ENCODE measurements around the gene ZC2HC1C.

The ZC2HC1C gene, protein sequence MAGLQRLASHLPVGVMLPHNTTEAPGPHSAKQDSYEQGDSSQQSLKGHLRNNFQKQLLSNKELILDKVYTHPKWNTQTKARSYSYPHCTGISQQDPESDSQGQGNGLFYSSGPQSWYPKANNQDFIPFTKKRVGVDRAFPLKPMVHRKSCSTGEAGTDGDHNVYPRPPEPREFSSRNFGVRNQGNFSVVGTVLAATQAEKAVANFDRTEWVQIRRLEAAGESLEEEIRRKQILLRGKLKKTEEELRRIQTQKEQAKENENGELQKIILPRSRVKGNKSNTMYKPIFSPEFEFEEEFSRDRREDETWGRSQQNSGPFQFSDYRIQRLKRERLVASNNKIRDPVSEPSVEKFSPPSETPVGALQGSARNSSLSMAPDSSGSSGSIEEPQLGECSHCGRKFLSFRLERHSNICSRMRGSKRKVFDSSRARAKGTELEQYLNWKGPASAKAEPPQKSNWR

DNA sequence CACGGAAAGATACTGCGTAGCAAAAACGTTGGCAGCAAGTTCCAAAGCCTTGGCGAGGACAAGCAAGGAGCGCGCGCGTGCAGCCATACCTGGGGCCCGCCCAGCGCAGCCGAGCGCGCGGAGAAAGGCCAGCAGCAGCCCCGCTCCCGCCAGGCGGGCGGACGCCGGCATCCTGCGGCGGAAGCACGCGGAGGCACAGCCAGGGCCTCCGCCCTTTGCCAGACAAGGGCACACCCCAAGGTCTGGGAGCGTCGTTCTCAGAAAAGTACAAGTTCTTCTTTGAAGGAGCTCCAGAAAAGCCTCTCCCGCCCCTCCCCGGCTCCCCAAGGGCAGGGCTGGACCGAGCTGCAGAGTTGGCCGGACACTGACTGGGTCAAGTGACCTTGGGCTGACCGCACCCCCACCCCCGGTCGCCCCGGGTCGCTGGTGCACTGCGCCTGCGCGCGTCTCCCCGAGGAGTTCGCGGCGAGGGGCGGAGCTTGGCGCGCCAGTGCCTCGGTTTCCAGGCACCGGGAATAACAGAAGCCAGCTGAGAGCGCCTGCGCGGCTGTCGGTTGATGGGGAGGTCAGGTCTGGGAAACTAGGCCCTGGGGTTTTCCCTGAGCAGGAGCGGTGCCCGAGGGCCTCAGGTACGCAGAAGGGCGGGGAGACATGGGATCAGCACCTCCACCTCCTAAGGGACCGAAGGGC, at the start of gene ZC2HC1C:
TSS of gene ZC2HC1C (plus strand) at position 521 of the 690 bp plus-strand sequence. CDS start 933 bp downstream, outside the sequence.
- DNase-seq = peak; percentile 78

DNA sequence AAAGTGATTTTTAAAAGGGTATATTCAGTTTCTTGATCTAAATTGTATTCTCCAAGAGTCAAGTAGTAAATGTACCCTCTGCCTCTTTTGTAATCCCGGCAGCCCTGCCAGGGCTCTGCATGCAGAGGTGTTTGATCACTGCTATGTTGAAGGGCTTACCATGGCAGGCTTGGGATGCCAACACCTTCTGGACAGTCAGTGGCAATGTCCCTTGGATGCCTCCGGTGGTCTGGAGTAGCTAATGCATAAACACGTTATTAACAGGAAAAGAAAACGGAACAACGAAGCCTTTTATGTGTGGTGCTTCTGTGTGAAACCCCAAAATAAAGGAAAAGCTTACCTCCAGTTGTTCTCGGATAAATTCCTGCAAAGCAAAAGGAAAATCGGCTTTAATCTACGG, 46.8 kb upstream of the ZC2HC1C start:
- no peak for DNase-seq

DNA sequence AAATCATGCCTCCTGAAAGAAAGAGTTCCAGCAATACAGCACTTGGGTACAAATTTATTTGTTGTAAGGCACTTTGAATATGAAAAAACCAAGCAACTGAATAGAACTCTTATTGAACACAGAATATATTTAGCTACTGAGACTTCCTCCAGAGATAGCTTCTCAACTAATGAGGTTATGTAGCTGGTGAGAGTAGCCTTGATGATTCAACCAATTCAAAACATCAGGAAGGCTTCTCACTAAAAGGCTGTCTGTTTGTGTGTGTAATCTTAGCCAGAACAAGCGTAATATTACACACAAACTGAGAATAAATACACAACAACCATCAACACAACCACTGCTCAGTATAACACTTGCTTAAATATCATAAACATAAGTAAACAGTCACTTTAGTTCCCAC, 46.3 kb upstream of the ZC2HC1C start:
- no peak for DNase-seq

DNA sequence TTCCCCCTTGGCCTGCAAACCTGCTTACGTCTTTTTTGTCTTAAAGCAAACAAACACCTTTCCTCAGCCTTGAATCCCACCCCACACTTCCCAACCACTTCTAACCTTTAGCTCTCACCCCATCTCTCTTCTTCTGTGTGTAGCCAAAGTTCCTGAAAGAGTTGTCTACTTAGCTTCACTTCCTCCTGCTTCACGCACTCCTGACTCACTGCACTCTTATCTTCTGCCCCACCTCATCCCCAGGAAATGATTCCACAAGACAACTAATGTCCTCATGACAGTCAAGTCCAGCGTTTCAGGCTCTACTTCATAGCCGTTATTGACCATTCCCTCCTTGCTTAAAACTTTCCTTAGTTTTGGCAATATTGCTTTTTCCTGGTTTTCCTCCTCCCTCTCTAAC, 44.4 kb upstream of the ZC2HC1C start:
- no peak for DNase-seq

DNA sequence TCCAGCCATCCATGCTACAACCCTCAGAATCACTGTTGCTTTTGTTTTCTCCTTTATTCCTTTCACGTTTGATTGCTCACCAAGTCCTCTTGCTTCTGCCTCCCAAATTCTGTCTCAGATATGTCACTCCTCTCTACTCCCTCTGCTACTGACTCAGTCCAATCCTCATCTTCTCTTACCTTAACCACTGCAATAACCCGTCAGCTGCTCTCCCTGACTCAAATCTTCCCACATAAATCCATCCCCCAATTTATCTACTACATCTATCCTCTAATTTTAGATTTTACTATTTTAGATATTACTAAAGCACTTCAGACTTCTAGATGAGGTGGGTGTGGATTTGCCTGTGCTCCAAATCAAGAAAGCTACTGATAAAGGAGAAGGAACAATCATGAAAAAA, 43.6 kb upstream of the ZC2HC1C start:
- no peak for DNase-seq

DNA sequence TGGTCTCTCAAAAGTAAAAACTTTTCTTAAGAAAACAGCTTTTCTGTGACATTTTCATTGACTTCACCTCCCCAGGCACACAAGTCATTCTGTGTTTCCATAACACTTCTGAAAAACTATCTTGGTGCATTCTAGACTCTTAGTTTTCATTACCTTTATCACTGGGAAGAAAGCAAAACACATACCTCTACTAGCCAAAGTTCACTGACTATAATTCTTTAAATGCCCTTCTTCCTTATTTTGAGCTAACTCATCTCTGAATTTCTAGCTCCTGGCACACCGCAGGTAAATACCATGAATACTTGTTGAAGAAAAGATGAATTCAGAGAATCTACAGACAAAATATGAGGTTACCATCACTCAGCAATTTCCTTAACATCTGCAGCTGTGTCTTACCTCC, 39.3 kb upstream of the ZC2HC1C start:
- DNase-seq = no peak

DNA sequence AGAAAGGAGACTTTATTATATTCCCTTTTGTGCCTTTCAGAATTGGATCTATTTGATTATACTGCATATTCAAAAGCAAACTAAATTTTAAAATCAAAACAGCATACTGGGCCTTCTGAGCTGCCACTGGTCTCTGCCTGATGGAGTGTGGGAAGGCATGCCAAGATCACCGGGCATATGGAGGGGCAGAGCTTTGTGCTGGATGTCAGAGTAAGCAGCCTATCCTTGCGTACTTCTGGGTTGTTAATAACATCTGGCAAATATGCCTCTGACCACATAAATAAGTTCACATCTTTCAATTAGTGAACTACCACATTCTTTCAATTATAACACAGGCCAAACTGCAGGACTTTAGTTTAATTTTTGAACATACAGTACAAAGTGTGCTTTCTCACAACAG, 36.5 kb upstream of the ZC2HC1C start:
- no peak for DNase-seq

DNA sequence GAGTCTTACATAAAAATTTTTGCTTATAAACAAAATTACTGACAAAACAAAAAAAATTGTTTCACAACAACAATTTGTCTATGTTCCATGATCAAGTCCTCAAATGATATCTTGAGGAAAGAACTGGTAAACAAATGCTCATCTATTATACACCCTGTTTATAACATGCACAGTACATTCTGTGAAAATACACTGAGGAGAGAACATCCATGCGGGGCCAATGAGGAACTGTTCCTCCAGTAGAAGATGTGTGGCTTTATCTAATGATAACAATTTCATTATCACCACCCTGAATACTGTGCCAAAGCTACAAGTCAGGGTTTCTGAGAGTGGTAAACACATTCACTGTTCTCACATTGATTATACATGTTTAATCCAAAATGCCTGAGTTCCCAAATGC, 28.9 kb upstream of the ZC2HC1C start:
- no peak for DNase-seq

DNA sequence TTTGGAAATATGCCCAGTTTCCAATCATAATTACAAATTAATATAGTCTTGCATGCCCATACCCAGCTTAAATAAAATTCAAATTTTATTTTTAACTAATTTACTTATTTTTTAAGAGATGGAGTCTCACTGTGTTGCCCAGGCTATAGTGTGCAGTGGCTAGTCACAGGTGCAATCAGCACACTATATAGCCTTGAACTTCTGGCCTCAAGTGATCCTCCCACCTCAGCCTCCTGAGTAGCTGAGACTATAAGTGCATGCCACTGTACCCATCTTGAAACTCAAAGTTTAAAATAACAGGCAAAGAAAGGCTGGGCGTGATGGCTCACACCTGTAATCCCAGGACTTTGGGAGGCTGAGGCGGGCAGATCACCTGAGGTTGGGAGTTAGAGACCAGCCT, 28.5 kb upstream of the ZC2HC1C start:
- DNase-seq = no peak

DNA sequence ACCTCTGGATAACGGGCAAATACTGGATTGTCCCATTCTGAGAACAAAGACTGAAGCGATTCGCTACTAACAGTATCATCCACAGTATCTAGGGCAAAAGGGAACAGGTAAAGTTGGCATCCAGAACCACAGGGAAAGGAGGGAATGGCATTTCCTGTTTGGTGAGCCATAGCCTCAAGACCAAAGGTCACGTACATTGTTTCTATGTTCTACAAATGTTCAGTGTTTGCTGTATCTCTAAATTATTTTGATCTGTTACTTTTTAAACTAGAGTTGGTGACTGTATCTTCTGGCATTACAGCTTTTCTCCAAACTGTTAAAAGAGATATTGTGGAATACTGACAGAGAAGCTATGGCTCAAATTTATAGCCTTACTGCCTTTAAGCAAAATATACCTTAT, 27.8 kb upstream of the ZC2HC1C start:
- DNase-seq = no peak

DNA sequence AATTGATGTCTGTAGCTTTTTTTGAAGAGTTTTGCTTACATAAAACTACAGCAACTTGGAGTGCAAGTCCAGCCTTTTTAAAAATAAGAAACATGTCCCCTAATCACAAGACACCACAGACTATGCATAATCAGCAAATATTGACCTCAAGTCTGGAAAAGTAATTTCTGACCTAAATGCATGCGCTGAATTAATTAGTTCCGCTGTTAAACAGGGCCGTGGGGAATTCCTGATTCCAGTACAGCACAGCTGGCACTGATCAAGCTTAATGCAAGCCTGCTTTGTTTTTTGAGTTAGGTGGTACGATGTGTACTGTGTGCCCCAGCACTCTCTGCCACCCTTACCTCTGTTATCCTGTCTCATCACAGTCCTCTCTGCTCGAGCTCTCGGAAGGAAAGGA, 27.4 kb upstream of the ZC2HC1C start:
- DNase-seq = peak; percentile 29

DNA sequence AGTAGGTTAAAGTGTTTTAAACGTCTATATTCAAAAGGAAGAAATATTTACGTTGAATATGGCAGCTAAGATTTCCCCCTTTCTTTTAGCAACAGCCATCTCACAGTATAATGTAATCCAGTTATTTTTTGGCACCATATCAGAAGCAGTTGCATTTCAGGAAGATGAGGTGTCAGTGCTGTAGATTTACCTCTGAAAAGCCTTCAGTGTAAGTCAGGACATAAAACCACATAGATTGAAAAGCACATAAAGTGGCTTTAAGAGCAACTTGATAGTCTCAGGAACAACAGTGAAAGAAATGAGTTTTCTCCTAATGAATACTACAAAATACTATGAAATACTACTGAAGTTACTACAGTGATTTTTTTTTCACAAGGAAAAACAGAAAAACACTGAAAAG, 25.1 kb upstream of the ZC2HC1C start:
- DNase-seq = peak; percentile 85

DNA sequence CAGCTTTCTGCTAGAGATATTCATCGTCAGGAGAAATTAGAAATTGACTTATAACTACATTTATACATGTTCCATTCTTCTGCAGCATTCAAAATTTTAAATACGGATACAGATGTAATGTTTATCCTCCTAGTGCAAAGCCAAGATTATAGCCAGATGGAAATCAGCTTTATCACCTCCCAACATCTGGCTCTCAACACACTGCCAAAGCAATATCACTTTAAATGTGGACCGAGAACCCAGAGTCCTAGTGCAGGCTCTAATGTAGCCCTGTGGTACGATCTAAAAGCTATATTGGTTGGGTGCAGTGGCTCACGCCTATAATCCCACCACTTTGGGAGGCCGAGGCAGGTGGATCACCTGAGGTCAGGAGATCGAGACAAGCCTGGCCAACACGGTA, 24.7 kb upstream of the ZC2HC1C start:
- no peak for DNase-seq

DNA sequence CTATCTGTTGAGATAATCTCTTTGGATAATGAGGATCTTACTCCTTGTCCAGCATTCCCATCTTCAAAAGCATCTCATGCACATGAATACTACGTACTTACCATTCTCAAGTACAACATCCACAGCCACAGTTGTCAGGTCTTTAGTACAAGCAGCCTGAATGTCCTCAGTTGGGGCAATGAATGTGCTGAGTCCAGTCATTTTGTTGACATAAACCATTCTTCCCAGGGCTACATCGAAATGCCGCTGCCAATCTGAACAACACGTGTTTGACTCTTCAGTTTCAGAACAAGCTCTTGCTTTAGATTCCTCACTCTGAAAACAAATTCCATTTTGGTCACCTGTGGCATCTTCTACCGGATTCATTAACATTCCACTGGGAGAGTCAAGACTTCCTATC, 23.2 kb upstream of the ZC2HC1C start:
- no peak for DNase-seq

DNA sequence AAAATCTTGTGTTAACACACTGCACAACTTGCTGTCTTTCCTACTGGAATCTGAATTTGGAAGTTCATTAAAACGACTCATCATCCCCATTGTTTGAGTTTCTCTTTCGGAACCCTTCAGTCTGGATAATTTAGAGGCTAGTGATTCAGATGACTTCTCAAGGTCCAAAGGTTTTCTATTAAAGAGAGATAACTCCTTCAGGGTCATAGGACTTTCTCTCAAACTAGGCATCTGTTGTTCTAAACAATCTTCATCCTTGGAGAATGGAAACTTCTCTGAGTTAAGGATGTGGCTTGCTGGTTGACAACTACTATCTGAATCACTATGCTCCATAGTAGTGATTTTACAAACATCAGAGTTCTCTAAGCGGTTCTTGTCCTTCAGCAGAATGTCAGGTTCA, 22.5 kb upstream of the ZC2HC1C start:
- no peak for DNase-seq

DNA sequence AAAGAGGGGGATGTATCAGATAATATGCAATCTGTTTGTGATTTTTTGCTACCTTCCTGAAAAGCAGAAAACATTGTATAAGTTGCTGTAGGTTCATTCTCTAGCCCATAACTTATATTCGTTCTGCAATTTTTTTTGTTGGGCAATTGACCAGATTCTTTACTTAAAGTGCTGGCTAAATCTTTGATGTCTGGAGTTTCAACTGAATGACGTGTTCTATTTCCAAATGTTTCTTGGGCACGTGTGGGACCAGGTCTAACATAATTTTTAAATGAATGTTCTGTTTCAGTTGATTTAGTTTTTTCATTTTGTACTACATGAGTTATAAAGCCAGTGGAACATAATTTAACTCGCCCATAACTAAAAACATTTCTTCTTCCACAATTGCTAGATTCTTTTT, 21.9 kb upstream of the ZC2HC1C start:
- no peak for DNase-seq

DNA sequence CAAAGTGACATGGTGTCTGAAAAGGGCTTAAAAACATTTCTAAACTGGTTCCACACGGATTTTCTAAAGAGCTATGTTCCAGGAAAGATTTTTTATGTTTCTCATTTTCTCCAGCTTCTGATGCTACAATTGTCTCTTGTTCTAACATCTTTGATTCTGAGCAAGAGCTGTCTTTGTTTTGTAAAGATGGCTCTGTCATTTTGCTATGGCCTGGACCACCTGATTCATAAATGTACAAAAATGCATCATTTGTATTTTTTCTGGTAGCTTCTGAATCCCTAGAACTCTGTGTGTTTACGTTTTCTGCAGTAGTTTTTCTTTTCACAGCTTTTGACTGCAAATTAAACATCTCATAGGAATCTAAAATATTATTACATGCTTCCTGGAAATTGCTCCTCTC, 21.3 kb upstream of the ZC2HC1C start:
- no peak for DNase-seq

DNA sequence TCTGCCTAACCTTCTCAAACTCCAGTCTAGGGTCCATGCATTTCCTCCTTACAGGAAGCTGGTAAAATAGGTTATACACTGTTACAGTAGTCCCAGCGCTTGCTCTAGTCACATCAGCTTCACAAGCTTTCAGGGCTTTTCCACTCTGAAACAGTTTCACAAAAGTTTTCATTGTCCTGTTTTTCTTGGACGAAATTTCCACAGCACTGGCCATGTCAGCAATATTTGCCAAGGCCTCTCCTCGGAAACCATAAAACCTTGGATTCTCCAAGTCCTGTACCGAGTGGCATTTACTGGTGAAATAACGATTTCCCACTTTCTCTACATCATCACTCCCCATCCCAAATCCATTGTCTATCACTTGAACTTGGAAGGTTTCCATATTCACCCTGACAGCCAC, 20.3 kb upstream of the ZC2HC1C start:
- DNase-seq = no peak

DNA sequence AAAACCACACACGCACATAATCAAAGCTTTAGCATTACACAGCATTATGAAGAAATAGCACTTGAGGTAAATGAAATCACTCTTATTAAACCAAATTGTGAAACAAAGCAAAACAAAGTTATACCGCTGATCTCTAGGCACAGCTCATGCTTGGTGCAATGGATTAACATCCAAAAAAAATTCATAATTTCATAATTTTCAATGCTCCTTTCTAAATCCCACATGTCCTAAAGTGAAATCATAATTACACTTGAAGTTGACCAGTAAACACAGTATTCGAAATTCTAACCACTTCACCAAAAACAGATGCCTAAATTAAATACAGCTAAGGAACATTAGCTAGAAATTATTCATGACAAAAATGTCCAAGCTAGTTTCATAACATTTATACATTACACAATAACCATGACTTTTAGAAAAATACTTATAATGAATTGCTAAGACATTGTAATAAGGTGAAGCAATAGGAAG, 19.7 kb upstream of the ZC2HC1C start:
- no peak for DNase-seq

DNA sequence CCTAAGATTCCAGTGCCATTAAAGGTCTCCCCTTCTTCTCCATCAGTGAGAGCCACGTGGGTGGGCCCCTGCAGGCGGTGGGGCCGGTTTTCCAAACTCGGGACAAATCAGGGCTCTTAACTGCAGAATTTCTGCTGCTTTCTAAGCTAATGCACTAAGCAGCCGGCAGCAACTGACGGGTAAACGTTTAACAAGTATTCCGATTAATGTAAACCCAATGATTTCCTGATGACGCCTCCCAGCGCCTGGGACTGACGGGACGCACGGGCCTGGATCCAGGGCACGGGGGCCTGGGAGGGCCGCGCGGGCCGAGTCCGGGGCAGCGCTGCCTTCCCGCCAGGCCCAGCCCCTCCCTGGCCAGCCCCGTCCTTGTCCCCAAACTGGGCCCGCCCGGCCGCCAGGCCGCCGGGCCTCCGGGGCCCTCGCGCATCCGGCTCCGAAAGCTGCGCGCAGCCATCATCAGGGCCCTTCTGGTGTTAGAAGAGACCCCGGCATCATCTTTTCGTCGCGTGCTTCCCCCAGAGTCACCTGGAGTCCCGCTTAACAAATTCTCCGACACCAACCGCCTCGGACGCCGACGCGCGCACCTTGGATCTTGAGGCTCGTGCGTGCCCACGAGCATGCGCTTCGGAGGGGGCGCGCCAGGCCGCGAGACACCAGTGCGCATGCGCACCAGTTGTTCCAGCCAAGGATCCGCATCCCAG, 18.4 kb upstream of the ZC2HC1C start, which contains the start of gene MLH3:
TSS of gene MLH3 (minus strand) at position 616 of the 704 bp plus-strand sequence. CDS start 1,812 bp downstream, outside the sequence.
- peak; percentile 77 for DNase-seq

DNA sequence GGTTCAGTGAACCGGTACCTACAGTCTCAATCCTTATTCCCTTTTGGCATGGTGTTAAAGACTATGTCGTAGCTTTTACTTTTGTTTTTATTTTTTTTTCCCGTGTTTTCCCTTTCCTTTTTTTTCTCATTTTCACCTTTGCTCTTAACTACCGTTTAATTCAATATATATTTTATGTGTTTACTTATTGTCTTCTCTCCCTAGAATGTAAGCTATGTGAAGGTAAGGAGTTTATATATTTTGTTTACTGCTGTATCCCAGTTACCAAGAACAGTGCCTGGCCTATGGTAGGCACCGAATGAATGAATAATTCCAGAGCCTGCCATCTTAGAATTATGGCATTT, 17.9 kb upstream of the ZC2HC1C start:
- no peak for DNase-seq

DNA sequence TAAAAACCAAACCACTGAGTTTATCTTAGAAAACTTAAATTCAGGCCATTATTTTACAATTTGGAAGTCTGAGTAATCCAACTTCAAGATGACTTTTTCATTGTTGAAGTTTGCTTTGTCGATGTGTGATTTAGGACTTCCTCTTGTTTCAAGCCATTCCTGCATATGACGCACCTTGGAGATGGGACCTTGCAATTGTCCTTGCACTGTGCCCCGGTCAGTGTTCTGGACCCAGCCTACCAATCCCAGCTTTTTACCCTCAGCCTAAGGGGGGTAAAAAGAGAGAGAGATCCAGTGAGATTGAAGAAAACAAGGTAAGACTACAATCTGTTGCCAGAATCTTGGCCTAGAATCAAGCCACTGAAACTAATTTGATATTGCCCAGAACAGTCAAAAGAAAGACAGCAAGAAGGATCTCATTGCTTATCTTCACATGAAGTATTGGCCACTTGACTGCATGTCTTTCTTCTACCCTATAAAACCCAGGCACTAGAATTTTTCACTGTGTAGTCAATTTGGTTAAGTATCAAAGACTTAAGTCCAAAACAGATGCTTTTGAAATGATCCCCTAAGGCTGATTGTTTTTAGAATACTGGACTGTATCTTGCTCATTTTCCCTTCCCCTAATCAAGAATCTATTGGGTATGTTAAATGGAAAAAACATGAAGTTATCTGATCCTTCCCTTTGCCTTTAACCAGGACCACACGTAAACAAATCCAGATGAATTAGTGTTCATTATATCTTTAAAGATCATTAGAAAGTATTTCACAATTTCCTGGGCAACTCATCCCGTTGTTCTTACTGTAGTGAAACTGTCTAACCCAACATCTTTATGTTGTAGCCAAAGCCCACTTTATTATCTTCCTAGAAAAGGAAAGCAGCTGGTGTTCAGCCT, 15.8 kb upstream of the ZC2HC1C start:
- peak; percentile 30 for DNase-seq

DNA sequence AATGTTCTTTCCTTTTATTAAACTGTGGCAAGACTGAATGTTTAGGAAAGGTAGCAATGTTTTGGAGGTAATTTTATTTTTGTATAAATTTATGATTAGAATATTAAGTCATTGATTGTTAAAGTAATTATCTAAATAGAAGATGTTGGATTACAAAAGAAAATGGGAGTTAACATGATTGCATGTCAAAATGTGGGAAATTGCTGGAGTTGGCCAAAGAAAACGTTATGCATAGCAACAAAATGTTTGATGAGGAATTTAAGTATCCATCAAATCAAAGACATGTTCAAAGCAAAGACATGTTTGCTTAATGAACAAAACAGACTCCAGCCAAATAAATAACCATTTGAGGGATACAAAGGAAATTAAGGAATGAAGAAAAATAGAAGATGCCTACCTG, 15.0 kb upstream of the ZC2HC1C start:
- DNase-seq = no peak
